ENCODE results near the gene NXPH3.
A peak's percentile ranks its signal among the peaks of the same experiment; 100 is the strongest.

Gene NXPH3

GRCh38 chr17:49572806-49573420 lies 2.8 kb upstream of the NXPH3 start:
- no peak for TF ChIP-seq CTCF (IDR thresholded peaks at IDR 0.05; ENCODE audit: insufficient read depth, low read length, poor library complexity, severe bottlenecking)
- Histone ChIP-seq H3K4me3 (replicated peaks; ENCODE audit: low read depth, low read length) (no peak overlapping the region), H3K27me3 (replicated peaks; ENCODE audit: control insufficient read depth, insufficient read depth, low read length) (peaks cover 2% of the 10 kb centered on the region; the same call in 1 of the 2 replicates), H3K36me3 (ENCODE audit: control insufficient read depth, insufficient read depth, low read length) (no peaks in the 10 kb centered on the region)
- no peak for DNase-seq (ENCODE audit: extremely low read depth, insufficient read length)

GRCh38 chr17:49573510-49574322 lies 2.0 kb upstream of the NXPH3 start:
- Histone ChIP-seq H3K27me3 (replicated peaks; ENCODE audit: control insufficient read depth, insufficient read depth, low read length) (peaks cover 2% of the 10 kb centered on the region; the same call in 1 of the 2 replicates), H3K36me3 (ENCODE audit: control insufficient read depth, insufficient read depth, low read length) (no peaks in the 10 kb centered on the region), H3K4me3 (replicated peaks; ENCODE audit: low read depth, low read length) (no peak overlapping the region)
- TF ChIP-seq CTCF (IDR thresholded peaks at IDR 0.05; ENCODE audit: insufficient read depth, low read length, poor library complexity, severe bottlenecking) = no peak
- DNase-seq (ENCODE audit: extremely low read depth, insufficient read length) = no peak

GRCh38 chr17:49574323-49574781 lies 1.3 kb upstream of the NXPH3 start:
- TF ChIP-seq CTCF (IDR thresholded peaks at IDR 0.05; ENCODE audit: insufficient read depth, low read length, poor library complexity, severe bottlenecking) = no peak
- peaks cover 2% of the 10 kb centered on the region; the same call in 1 of the 2 replicates for H3K27me3 ChIP-seq (replicated peaks; ENCODE audit: control insufficient read depth, insufficient read depth, low read length)
- no peak overlapping the region for H3K4me3 ChIP-seq (replicated peaks; ENCODE audit: low read depth, low read length)
- no peak for DNase-seq (ENCODE audit: extremely low read depth, insufficient read length)
- no peaks in the 10 kb centered on the region for H3K36me3 ChIP-seq (ENCODE audit: control insufficient read depth, insufficient read depth, low read length)

- TF ChIP-seq CTCF (IDR thresholded peaks at IDR 0.05; ENCODE audit: insufficient read depth, low read length, poor library complexity, severe bottlenecking) = no peak
- H3K36me3 ChIP-seq (ENCODE audit: control insufficient read depth, insufficient read depth, low read length) = no peaks in the 10 kb centered on the region
- no peak for DNase-seq (ENCODE audit: extremely low read depth, insufficient read length)
- H3K4me3 ChIP-seq (replicated peaks; ENCODE audit: low read depth, low read length) = peak overlapping the region; percentile 29
- H3K27me3 ChIP-seq (replicated peaks; ENCODE audit: control insufficient read depth, insufficient read depth, low read length) = peaks cover 2% of the 10 kb centered on the region; the same call in 1 of the 2 replicates
Measured at GRCh38 chr17:49574945-49575678, 559 bp upstream of the NXPH3 start.

GRCh38 chr17:49576088-49576916 lies 631 bp downstream of the NXPH3 start:
- peaks cover 2% of the 10 kb centered on the region; the same call in 1 of the 2 replicates for H3K27me3 ChIP-seq (replicated peaks; ENCODE audit: control insufficient read depth, insufficient read depth, low read length)
- H3K36me3 ChIP-seq (ENCODE audit: control insufficient read depth, insufficient read depth, low read length) = no peaks in the 10 kb centered on the region
- H3K4me3 ChIP-seq (replicated peaks; ENCODE audit: low read depth, low read length) = peak overlapping the region; percentile 61
- no peak for TF ChIP-seq CTCF (IDR thresholded peaks at IDR 0.05; ENCODE audit: insufficient read depth, low read length, poor library complexity, severe bottlenecking)
- DNase-seq (ENCODE audit: extremely low read depth, insufficient read length) = no peak
